HG02840 (cell line): Measurements from ENCODE around the gene IL1R2.

Source experiments
- ATAC-seq: cut with Tn5 transposase; IDR thresholded peaks from one replicate; pipeline ENCODE4 v1.9.1; 2021; ENCODE audit warnings: mild to moderate bottlenecking, moderate library complexity, moderate number of reproducible peaks; ENCODE audit not compliant: unreplicated experiment, low FRiP score

The IL1R2 gene

DNA sequence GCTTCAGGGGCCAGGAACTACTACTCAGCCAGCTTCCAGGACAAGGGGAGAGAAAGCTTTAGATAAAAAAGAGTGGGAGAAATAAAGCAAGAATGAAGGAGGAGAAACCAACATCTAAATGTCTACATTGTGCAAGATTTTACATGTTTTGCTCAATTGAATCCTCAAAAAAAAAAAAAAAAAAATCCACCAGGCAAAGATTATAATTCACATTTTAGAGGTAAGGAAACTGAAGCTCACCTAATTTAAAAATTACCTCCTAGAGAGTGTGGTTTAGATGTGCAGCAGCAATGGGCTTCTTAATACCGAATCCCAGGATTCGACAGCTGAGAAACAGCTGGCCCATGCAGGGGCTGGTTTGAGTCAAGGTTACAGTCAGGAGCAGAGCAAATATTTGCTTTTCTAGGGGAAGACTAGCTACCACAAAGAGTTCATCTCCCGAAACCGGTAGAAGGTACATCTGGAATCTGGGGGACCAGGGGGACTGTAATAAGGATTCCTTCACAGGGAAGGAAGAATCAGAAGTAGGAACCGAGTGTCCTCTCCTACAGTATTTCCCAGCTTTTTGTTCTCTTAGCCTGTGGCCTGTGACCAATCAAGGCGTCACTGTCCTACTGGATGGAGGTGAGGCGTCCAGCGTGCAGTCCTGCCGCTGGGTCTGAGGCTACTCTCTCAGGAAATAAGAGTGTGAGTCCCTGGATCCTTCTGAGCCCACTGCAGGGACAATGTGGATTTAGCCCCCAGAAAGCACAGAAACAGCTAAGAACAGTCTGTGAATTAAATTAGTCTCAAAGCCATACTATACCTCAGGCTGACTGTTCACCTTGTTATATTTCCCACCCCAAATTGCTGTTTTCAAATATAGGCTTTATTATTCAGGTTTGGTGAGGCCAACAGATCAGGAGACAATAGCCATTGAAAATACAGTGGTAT lies 42.3 kb downstream of the IL1R2 start:
- no peak for ATAC-seq

DNA sequence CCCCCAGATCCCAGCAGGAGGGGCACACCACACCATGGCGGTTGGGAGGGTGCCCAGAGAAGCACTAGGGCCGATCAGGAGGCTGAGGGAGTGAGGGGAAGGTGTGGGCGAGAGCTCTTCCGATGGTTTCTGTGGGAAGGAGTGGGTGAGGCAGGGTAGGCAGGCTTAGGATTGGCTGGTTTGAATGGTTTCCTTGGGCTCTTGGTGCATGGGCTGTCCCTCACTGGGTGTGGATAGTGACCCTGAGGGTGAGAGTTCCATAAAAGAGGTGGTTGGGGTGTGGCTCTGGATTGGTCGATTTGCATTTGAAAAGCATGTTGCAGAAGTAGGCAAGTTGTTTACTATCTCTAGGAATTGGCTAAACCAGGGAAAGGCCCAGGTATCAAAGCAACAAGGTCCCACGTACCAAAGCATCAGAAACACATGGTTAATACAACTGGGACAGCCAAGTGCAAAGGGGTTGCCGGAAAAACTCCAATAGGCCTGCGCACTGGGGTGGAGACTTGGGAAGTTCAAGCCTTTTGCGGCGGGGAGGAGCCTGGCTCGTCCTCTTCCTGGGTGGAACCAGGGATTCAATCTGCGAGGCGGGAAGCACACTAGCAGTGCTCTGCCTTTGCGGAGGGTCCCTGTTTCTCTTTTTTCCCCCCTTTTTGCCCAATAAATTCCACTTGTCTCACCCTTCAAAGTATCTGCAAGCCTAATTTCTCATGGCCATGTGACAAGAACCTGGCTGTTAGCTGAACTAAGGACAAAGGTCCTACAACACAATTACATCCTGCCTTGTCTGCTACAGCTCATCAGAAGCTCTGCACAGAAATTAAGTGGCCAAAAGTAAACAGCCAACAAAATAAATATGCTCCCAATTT lies 43.2 kb downstream of the IL1R2 start:
- no peak for ATAC-seq

DNA sequence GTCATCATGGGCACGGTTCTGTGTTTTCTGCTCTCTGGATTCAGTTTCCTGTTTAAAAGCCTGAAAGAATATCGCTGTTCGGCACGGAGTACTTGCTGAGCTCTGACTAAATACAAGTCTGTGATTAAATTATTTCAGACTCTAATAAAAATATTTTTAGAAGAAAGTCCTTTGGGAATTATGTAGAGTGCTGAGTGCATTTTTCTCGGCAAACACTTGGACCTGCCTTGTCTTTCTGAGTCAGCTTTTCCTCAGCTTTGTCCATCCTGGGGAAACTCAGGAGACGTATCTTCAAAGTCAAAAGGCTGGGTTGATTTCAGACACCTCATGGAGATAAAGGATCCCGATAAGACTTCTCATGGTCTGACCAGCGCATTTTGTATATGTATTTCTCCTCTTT lies 45.9 kb downstream of the IL1R2 start:
- ATAC-seq = no peak

DNA sequence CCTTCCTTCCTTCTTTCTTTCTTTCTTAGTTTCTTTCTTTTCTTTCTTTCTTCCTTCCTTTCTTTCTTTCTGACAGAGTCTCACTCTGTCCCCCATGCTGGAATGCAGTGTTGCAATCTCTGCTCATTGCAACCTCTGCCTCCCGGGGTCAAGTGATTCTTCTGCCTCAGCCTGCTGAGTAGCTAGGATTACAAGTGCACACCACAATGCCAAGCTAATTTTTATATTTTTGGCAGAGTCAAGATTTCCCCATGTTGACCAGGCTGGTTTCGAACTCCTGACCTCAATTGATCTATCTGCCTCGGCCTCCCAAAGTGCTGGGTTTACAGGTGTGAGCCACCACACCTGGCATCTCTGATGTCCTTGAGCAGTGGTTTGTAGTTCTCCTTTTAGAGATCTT lies 48.5 kb downstream of the IL1R2 start:
- no peak for ATAC-seq

DNA sequence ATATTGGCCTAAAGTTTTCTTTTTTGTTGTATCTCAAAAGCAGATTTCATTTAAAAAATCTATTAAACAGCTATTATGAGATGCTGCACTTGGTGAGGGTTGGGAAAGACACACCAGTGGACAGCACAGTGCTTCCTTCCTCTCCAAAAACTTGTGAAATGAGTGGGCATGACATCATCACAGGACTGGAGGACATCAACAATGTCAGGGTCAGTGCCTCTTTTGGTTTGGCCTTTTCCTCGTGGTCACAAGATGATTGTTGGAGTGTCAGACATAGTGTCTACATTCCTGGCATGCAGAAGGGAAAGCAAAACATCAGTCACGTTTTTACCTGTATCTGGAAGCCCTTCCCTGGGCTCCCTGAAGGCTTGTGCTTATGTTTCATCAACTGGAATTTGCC lies 49.6 kb downstream of the IL1R2 start:
- no peak for ATAC-seq

DNA sequence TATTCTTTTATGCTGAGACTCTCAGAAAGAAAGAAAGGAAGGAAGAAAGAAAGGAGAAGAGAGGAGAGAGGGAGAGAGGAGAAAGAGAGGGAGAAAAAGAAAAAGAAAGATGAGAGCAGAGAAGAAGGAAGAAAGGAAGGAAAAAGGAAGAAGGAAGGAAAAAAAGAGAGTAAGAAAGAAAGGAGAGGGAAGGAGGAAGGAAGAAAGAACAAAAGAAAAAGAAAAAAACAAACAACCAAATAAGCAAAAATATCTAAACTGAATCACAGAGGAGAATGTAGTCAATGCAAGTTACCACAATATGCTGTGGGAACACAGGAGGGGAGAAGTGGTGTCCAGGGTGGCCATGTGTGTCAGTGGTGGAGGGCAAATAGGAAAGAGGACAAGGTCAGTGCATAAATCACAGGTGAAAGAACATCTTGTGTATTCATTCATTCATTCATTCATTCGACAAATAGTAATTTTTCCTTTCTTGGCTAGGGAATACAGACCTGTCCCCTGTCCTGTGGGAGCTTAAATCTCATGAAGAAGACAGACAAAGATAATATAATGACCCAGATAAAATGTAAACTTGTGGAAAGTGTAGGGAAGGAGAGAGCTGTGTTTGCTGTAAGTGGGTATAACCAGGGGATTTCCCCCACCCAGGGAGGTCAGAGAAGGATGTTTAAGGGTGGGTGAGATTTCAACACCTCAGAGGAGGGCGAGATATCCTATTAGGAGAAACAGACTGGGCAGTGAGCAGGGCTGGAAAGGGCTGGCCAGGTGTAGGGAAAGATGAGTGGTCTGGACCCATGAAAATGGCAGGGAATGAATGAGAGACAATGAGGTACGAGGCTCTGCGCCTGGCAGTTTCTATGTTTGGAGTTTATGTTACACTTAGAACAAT lies 50.7 kb downstream of the IL1R2 start:
- ATAC-seq = no peak

DNA sequence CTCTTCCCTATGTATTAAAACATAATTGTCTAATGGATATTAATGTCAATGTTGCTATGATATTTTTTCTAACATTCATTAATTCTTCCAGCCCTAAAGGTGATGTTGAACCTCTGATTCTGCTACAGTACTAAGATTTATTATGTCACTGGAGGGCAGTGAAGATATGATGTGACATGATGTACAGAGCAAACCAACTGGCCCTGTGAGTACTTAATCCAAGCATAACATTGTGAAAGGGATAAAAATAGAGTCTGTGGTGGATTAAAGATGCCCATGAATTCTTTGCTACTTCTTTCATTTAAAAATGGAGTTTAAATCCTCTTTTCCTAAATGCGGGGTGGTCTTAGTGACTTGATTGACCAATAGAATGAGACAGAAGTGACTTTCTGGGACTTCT lies 51.8 kb downstream of the IL1R2 start:
- ATAC-seq = no peak

DNA sequence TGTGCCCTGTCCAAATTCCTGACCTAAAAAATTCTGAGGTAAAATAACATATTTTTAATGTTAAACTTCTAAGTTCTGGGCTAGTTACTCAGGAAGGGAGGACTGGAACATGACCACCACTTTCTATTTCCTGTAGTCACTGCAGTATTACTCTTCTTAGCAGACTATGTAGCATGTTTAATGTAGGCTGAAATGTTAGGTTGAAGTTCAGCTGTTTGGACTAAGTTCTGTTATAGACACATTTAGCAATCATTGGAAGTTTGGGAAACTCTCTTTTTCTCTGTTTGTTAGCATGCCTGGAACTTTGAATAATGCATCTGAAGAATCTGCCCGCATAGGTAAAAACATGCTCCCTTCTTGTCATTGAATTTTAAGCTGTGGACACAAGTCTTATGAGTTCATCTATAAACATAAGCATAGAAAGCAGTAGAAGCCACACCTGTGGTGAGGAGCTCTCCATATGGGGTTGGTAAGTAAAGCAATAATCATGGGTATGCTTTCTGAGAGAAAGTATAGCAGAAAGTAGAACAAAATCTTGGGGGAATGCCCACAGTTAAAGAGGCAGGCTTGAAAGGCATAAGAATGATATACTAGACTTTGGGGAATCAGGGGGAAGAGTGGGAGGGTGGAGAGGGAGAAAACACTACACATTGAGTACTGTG lies 52.6 kb downstream of the IL1R2 start:
- no peak for ATAC-seq

DNA sequence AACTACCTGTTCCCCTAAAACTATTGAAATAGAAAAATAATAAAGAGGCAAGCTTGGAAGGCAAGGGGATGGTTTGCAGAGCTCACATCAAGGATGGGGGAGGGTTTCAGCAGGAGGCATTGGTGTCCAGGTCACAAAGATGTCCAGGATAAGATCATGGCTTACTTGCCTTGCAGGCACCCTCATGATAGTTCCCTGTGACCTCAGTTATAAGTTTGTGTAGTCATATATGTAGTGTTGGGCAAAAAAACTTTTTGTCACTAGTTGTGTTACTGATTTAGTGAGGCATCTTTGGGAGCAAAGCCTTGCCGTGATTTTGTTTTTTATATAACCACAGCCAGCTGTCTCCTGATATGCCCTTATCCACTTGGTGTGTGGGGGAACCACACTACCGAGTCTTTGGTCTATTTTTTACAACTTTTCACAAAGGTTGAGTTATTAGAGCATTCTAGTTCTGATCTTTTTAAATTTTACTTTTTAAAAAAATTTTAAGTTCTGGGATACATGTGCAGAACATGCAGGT lies 53.3 kb downstream of the IL1R2 start:
- ATAC-seq = no peak

DNA sequence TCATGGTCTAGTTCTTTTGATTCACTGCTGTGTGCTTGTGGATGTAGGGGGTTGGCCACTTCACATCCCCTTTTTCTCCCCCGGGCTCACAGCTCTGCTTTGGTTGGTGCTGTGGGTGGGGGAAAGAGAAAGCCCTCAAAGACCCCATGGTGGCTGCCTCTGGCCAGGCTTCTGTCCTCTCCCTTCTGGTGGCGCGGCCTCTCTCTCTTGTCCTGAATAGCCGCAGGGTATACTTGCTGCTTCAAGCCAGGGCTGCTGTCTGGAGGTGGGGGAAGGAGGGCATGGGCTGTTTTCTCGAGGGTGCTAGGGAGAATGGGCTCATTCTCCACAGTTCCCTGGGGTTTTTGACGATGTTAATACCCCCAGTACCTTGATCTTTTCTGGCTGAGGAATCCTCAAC lies 53.9 kb downstream of the IL1R2 start:
- no peak for ATAC-seq

DNA sequence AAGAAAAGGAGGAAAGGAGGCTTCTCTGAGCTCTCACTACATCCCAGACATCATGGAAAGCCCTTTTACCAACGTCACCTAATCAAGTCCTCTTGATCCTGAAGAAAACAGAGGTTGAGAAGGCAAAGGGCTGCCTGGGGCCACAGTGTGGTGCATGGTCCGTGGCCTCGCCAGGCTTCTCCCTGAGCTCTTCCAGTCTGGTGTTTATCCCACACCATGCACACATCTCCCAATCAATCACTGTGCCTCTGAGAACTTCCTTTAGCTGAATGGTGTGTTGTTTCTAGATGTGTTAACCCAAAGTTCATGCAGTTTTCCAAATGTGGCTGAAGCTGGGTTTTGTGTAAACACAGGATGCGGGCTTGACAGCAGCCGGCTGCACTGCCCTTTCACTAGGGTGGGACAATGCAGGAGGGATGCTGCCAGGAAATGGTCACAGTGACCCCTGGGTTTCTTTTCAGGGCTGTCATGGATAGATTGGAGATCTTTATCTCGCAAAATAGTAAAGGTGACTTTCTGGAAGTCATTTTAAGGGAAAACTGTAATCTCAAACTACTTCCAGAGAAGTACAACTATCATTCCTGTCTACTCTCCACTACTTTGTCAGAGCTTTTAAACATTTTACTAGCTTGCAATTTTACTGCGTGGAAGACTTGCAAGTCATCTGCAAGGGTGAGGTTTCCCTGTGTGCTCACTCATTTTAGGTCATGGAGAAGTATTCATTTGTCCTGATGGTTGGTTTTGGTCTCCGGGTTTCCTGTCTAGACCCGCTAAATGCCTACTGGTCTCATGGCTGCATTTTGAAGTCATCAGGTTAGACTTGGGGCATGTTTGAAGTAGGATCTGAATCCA lies 54.6 kb downstream of the IL1R2 start:
- ATAC-seq = no peak

DNA sequence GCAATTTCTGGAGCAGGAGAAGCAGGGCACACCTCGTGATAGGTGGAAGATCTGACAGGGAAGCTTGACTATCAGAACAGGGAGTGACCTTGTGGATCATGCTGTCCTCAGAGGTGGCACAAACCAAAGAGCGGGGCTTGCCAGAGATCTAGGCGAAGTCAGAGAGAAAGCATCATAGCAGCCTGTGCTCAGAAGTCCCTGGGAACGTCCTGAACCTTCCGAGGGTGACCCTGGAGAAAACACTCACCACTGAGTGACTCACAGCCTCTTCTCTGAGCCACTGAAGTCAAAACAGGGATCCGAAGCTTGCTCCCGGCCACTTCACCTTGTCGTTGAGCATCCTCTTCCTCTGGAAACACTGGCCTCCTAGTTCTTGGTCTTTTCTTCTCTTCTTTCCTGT lies 56.7 kb downstream of the IL1R2 start:
- no peak for ATAC-seq

DNA sequence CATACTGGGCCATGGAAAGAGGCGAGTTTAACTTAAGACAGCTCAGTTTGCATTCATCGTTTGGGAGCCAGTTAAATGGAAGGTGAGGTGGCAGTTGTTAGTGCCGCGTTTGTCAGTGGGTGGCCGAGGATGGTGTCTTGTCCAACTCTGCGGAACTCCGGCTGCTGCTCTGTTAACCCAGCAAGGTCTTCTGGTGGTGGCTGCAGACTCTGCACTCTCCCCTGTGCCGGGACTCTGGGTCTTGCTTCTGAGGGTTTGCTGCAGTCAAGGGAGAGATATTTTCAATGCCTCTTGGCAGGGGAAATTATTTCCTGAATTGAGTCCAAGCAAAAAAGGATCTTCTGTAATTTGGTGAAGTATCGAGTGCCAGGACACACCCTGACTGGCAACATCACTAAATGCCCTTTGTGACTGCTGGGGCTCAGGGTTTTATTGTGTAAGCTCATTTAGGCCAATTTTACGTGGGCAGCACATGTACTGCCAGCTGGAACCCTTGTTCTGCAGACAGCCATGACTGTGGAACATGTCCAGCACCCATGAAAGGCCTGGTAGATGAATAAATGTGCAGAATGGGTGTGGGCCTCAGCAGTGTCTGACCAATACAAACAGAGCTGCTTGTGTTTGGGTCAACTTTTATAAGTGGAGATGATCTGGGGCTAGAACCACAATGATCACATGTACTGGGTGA lies 58.1 kb downstream of the IL1R2 start:
- ATAC-seq = no peak

DNA sequence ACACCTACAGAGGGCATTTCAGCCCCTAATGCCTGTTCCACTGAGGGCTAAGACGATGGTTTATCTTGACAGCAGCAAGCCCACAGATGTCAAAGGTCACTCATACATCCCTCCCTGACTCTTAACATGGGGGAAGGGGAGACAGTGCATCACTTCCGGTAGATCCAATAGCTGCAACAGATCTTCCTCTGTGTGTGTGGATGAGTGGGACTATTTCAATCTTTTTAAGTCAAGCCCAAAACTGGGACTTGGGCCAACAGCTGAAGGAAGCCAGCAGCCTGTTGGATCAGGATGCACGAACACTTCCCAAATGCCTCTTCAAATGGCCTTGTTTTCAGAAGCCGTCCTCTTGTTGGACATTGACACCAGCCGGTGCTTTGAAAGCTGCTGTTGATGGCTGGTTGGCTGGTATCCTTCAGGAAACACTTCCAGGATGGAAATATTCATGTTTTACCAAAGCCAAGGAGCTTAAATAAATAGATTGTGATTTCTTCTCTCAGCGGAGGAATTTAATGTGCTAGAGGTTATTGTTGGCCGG lies 59.2 kb downstream of the IL1R2 start:
- no peak for ATAC-seq

DNA sequence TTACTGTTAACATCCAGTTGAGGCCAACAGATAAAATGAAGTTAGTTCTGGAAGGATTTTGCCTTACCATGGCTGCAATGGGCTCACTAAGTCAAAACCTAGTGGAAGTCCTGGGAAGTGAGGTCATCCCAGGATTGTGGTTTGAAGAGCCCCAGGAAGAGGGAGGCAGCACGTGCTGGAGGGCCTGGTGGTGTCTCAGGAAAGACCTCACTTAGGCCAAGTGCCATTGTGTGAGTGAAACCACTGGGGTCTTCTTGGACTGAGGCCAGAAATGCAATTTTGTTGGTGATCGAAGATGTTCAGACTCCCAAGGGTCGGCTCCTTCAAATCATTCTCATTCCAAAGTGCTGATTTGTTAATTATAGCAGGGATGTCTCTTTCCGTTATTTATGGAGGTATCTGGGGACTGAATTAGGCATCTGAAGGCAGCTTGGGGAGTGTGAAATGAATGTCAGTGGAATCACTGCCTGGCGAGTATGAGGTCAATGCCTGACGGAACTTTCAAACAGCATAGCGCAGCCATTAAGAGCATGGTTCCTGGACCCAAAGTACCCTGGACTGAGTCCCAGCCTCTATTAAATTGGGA lies 60.0 kb downstream of the IL1R2 start:
- no peak for ATAC-seq

DNA sequence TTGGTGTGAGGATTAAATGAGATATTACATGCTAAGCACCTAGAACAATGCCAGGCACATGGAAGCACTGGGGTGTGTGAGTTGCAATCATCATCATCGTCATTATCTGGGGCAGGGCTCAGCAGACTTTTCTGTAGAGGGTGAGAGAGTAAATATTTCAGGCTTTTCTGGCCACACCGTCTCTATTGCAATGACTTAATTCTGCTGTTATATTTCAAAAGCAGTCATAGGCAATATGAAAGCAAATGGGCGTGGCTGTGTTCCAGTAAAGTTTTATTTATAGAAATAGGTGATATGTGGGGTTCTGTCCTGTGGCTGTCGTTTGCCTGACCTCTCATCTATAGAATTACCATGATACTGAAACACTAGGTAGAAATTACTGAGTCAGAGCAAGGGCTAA lies 60.6 kb downstream of the IL1R2 start:
- no peak for ATAC-seq

DNA sequence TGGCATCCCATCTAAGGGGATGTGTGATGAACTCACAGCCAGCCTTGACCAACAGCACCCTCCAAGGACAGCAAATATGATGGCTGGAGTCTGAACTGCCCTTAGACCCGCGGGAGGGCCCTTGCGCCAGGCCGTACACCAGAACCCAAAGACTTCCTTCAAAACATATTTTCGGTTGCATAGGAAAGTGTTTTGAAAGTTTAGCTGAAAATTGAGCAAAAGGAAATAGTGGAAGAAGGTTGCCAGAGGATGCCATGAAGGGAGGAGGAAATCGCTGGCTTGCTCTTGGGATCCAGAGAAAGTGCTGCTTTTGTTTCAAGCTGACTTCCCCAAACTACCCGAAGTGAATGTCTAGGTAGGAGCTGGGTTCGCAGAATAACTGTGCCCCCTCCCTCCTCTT lies 61.3 kb downstream of the IL1R2 start:
- no peak for ATAC-seq
